SK-N-SH (cell line): ENCODE results near the gene RAD51B. TPM values are rescaled to one million over a fixed set of nuclear protein-coding genes. Genes with fewer than 3 reads are reported as not detected.

ENCODE experiments used
- CTCF ChIA-PET: fragments of 300-600, 350-600 bp; formaldehyde crosslinking; extraction: SDS; loops from one replicate; lab custom pipeline; 2021; lab: Yijun Ruan, JAX
- POLR2A ChIA-PET: fragments of 350-600 bp; sonication (Branson Sonifier 250); formaldehyde crosslinking; extraction: SDS; loops from one replicate; lab custom pipeline; 2020; ENCODE audit warnings: antibody characterized with exemption, inconsistent platforms; lab: Yijun Ruan, JAX
- DNase-seq: peaks from one replicate; pipeline ENCODE4 v3.0.0; 2012
- H2AFZ ChIP-seq: fragments of 200-600 bp; sonication (generic); 2 replicates; pipeline ENCODE4 v1.8.1; 2016; ENCODE audit warnings: antibody characterized with exemption, mild to moderate bottlenecking, low read depth
- H3F3A ChIP-seq: fragments of 200-600 bp; sonication (generic); replicated peaks from 2 replicates; pipeline ENCODE3; 2016; ENCODE audit warnings: antibody characterized with exemption, mild to moderate bottlenecking; ENCODE audit not compliant: insufficient read depth
- H3K27ac ChIP-seq, 2 experiments: fragments of 200-500 bp in 1 of 2; fragments of 200-600 bp in 1 of 2; sonication (Bioruptor generic) in 1 of 2; sonication (generic), shearing (Covaris generic) in 1 of 2; 2 replicates each; pipeline versions ENCODE4 v1.5.1 to v1.6.1; 2014 to 2016; ENCODE audit warnings: low read depth in 2 of 2, inconsistent platforms in 1 of 2, low read length in 1 of 2, mild to moderate bottlenecking in 1 of 2, mixed read lengths in 1 of 2
- H3K27me3 ChIP-seq: fragments of 200-600 bp; sonication (generic), shearing (Covaris generic); 2 replicates; pipeline ENCODE4 v1.6.1; 2016; ENCODE audit warnings: mixed run types; ENCODE audit not compliant: insufficient read depth
- H3K36me3 ChIP-seq, 2 experiments: fragments of 200-500 bp in 1 of 2; fragments of 200-600 bp in 1 of 2; sonication (Bioruptor generic) in 1 of 2; sonication (generic) in 1 of 2; replicated peaks in 1 of 2; 2 replicates each; pipeline versions ENCODE3 to v1.5.1; 2014 to 2016; ENCODE audit warnings: low read length in 1 of 2, mild to moderate bottlenecking in 1 of 2; ENCODE audit not compliant: insufficient read depth in 2 of 2, control insufficient read depth in 1 of 2
- H3K4me1 ChIP-seq, 2 experiments: fragments of 200-500 bp in 1 of 2; fragments of 200-600 bp in 1 of 2; sonication (Bioruptor generic) in 1 of 2; sonication (generic), shearing (Covaris generic) in 1 of 2; 2 replicates each; pipeline versions ENCODE4 v1.5.1 to v1.6.1; 2014 to 2016; ENCODE audit warnings: low read depth in 1 of 2, low read length in 1 of 2, mixed run types in 1 of 2; ENCODE audit not compliant: insufficient read depth in 2 of 2, control insufficient read depth in 1 of 2
- H3K4me2 ChIP-seq: fragments of 200-600 bp; sonication (generic), shearing (Covaris generic); 2 replicates; pipeline ENCODE4 v1.6.1; 2017; ENCODE audit warnings: mixed run types
- H3K4me3 ChIP-seq, 2 experiments: fragments of 200-500 bp in 1 of 2; fragments of 200-600 bp in 1 of 2; sonication (Bioruptor generic) in 1 of 2; sonication (generic), shearing (Covaris generic) in 1 of 2; 2 replicates each; pipeline versions ENCODE4 v1.5.1 to v1.8.1; 2014 to 2016; ENCODE audit warnings: low read depth in 2 of 2, inconsistent platforms in 1 of 2, low read length in 1 of 2, mild to moderate bottlenecking in 1 of 2, mixed read lengths in 1 of 2, moderate library complexity in 1 of 2
- H3K79me2 ChIP-seq: fragments of 200-600 bp; sonication (generic); 2 replicates; pipeline ENCODE4 v1.8.1; 2017; ENCODE audit warnings: mild to moderate bottlenecking; ENCODE audit not compliant: insufficient read depth
- H3K9ac ChIP-seq: fragments of 200-600 bp; sonication (generic); 2 replicates; pipeline ENCODE4 v1.6.1; 2017; ENCODE audit warnings: mixed run types
- H3K9me2 ChIP-seq: fragments of 200-600 bp; sonication (generic); 2 replicates; pipeline ENCODE4 v1.6.1; 2017; ENCODE audit warnings: mixed run types
- H3K9me3 ChIP-seq: fragments of 200-600 bp; sonication (generic); 2 replicates; pipeline ENCODE4 v1.6.1; 2017; ENCODE audit warnings: mixed run types, mild to moderate bottlenecking, moderate library complexity
- H4K20me1 ChIP-seq: fragments of 200-600 bp; sonication (generic); 2 replicates; pipeline ENCODE4 v1.6.1; 2017; ENCODE audit warnings: mild to moderate bottlenecking, mixed run types; ENCODE audit not compliant: insufficient read depth
- CHD2 ChIP-seq: fragments of 150-350 bp; IDR thresholded peaks from 2 replicates; pipeline ENCODE4 v1.6.1; 2018; ENCODE audit warnings: low read length; ENCODE audit not compliant: partially characterized antibody
- FOXJ3 ChIP-seq: sonication (generic); formaldehyde crosslinking; IDR thresholded peaks from 2 replicates; pipeline ENCODE4 v1.5.1; 2020; ENCODE audit warnings: mild to moderate bottlenecking, missing genetic modification reagents
- FOXM1 ChIP-seq: IDR thresholded peaks from 2 replicates; pipeline ENCODE4 v1.4.0; 2012; ENCODE audit warnings: low read depth, mild to moderate bottlenecking
- GABPA ChIP-seq: IDR thresholded peaks from 2 replicates; pipeline ENCODE4 v1.4.0; 2012; ENCODE audit warnings: low read depth, mild to moderate bottlenecking
- GATA2 ChIP-seq: sonication (generic); formaldehyde crosslinking; IDR thresholded peaks from 2 replicates; pipeline ENCODE4 v1.5.0; 2020; ENCODE audit warnings: mild to moderate bottlenecking, missing genetic modification reagents
- MAX ChIP-seq: IDR thresholded peaks from 2 replicates; pipeline ENCODE4 v1.4.0; 2012; ENCODE audit warnings: low read depth
- MEF2A ChIP-seq: IDR thresholded peaks from 2 replicates; pipeline ENCODE4 v1.4.0; 2012; ENCODE audit warnings: low read depth, borderline replicate concordance
- RAD21 ChIP-seq: IDR thresholded peaks from 2 replicates; pipeline ENCODE4 v1.6.1; 2012; ENCODE audit warnings: mild to moderate bottlenecking, low read length
- RFX5 ChIP-seq: IDR thresholded peaks from 2 replicates; pipeline ENCODE4 v1.6.1; 2012; ENCODE audit warnings: mild to moderate bottlenecking, improper control_type of control experiment, low read length
- SMC3 ChIP-seq: IDR thresholded peaks from 2 replicates; pipeline ENCODE4 v1.6.1; 2012; ENCODE audit warnings: low read depth, low read length, improper control_type of control experiment
- TCF12 ChIP-seq: IDR thresholded peaks from 2 replicates; pipeline ENCODE4 v1.4.0; 2012
- TEAD4 ChIP-seq: IDR thresholded peaks from 2 replicates; pipeline ENCODE4 v1.4.0; 2012; ENCODE audit warnings: mild to moderate bottlenecking, borderline replicate concordance; ENCODE audit not compliant: insufficient read depth
- USF2 ChIP-seq: fragments of 150-350 bp; IDR thresholded peaks from 2 replicates; pipeline ENCODE4 v1.6.1; 2017; ENCODE audit warnings: antibody characterized with exemption, low read length, low read depth, borderline replicate concordance
- YY1 ChIP-seq: IDR thresholded peaks from 2 replicates; pipeline ENCODE4 v1.4.0; 2012; ENCODE audit warnings: low read depth, mild to moderate bottlenecking
- ZBTB33 ChIP-seq: IDR thresholded peaks from 2 replicates; pipeline ENCODE4 v1.4.0; 2012; ENCODE audit warnings: low read depth, borderline replicate concordance
- WGBS: methylation state at CpG from one replicate; pipeline ENCODE4 v1.1.6; 2017; ENCODE audit warnings: low lambda C conversion rate; 5-methylcytosine and 5-hydroxymethylcytosine counted together
- polyA plus RNA-seq, 3 experiments: library from polyadenylated mRNA; depleted of rRNA; stranded (reverse); fragments of >200 nt; gene quantifications; 2 replicates each; pipeline ENCODE4 v1.2.3, GENCODE V29; 2012

The RAD51B gene
- polyA plus RNA-seq, 1 of the 3 experiments (the other 2 are of a cell fraction) = 6.0 TPM

- ChIA-PET CTCF (interaction anchor here (0.6 kb wide), 1 partner anchor 485 kb away, joined by 3 read pairs; no protein-coding TSS in a partner anchor), POLR2A (no interaction called here)
- DNase-seq = no peak
- no peak overlapping the region for H2AFZ ChIP-seq
- no peak overlapping the region for H3K4me2 ChIP-seq
- no peaks in the 10 kb centered on the region for H4K20me1 ChIP-seq
- H3K4me1 ChIP-seq = peaks cover 0 to 3% of the 10 kb centered on the region in 2 experiments; a peak in 2 of 4 replicates
- no peaks in the 10 kb centered on the region for H3K36me3 ChIP-seq
- no peaks in the 10 kb centered on the region for H3K79me2 ChIP-seq
- no peaks in the 10 kb centered on the region for H3K27me3 ChIP-seq
- no peak overlapping the region for H3K4me3 ChIP-seq
- no peaks in the 10 kb centered on the region for H3F3A ChIP-seq
- H3K9me3 ChIP-seq = no peaks in the 10 kb centered on the region
- no peaks in the 10 kb centered on the region for H3K9me2 ChIP-seq
- 82% methylated on average over 2 of the region's 2 CpGs for WGBS
- H3K9ac ChIP-seq = no peak overlapping the region
- TF ChIP-seq MEF2A (no peak), ZBTB33 (no peak), SMC3 (no peak), TCF12 (no peak)
- TF ChIP-seq, all 33 proteins: peak for 0
- no peak overlapping the region; a peak in 1 of 4 replicates for H3K27ac ChIP-seq
Observed at GRCh38 chr14:68331426-68331825, 511.8 kb downstream of the RAD51B start.

- Histone ChIP-seq H3K9me2 (no peaks in the 10 kb centered on the region), H3K4me1 (peaks cover 0 to 3% of the 10 kb centered on the region in 2 experiments; a peak in 2 of 4 replicates), H3K36me3 (no peaks in the 10 kb centered on the region), H3K9ac (no peak overlapping the region), H3K79me2 (no peaks in the 10 kb centered on the region), H3K27ac (no peak overlapping the region), H3K4me3 (no peak overlapping the region), H3K9me3 (no peaks in the 10 kb centered on the region), H3K27me3 (no peaks in the 10 kb centered on the region), H3K4me2 (no peak overlapping the region), H3F3A (no peaks in the 10 kb centered on the region), H4K20me1 (no peaks in the 10 kb centered on the region), H2AFZ (no peak overlapping the region)
- TF ChIP-seq USF2 = no peak
- TF ChIP-seq MEF2A = no peak
- no peak for TF ChIP-seq YY1
- 93% methylated on average over 1 of the region's 1 CpG for WGBS
- POLR2A ChIA-PET = no interaction called here
- CTCF ChIA-PET = interaction anchor here (0.6 to 1.1 kb wide), 2 partner anchors 17 to 484 kb away, joined by 3 read pairs; no protein-coding TSS in a partner anchor
- DNase-seq = no peak
Observed at GRCh38 chr14:68331991-68332390, 512.4 kb downstream of the RAD51B start.

DNA sequence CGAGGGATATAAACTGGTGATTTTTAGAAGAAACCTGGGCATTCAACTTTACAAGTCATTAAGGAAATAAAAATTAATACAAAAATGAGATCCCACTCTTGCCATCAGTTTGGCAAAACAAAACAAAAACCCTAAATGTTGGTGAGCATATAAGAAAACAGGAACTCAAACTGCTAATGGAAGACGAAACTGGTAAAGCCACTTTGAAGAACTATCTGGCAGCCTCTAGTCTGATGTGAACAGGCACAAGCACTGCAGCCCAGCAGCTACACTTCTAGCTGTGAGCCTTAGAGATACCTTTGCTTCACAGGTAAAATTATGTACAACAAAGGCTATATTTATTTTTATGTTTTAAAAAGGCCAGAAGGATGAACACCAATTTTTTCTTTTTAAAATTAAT, 513.7 kb downstream of the RAD51B start:
- ChIA-PET CTCF (no interaction called here), POLR2A (no interaction called here)
- 97% methylated on average over 2 of the region's 2 CpGs for WGBS
- TF ChIP-seq GATA2 (no peak), CHD2 (no peak), GABPA (no peak), SMC3 (no peak), MAX (no peak), ZBTB33 (no peak), RAD21 (no peak), FOXM1 (no peak), FOXJ3 (no peak), TCF12 (no peak), TEAD4 (no peak), USF2 (no peak), RFX5 (no peak), YY1 (no peak), MEF2A (no peak)

More for the DNA sequence above, 513.7 kb downstream of the RAD51B start:
- H3K9me3 ChIP-seq = no peaks in the 10 kb centered on the region
- H2AFZ ChIP-seq = no peak overlapping the region
- H3K9me2 ChIP-seq = no peaks in the 10 kb centered on the region
- no peak overlapping the region for H3K4me3 ChIP-seq
- H3F3A ChIP-seq = no peaks in the 10 kb centered on the region
- no peaks in the 10 kb centered on the region for H3K79me2 ChIP-seq
- H3K4me2 ChIP-seq = no peak overlapping the region
- no peaks in the 10 kb centered on the region for H4K20me1 ChIP-seq
- no peak overlapping the region for H3K9ac ChIP-seq
- DNase-seq = no peak
- no peak overlapping the region for H3K27ac ChIP-seq
- H3K4me1 ChIP-seq = peaks cover 0 to 3% of the 10 kb centered on the region in 2 experiments; a peak in 2 of 4 replicates
- H3K27me3 ChIP-seq = no peaks in the 10 kb centered on the region
- no peaks in the 10 kb centered on the region for H3K36me3 ChIP-seq
